ENCODE measurements around the gene INPP5A. TPM values are rescaled to one million over a fixed set of nuclear protein-coding genes. Genes with fewer than 3 reads are reported as not detected.

The INPP5A gene
- total and polyA plus RNA-seq, 5 donors from 2014 or later = 0.66 to 21.3 (median 1.0) TPM

- H3K9me3 Mint-ChIP-seq = peaks cover 0 to 2% (median 0%) of the 10 kb centered on the region in 7 donors
- DNase-seq (no peak), ATAC-seq (ENCODE audit: low read depth in 2 of 2) (no peak)
- Histone ChIP-seq H3K36me3 (ENCODE audit: control insufficient read depth, insufficient read depth, low read length) (no peaks in the 10 kb centered on the region), H3K4me3 (ENCODE audit: low read depth, low read length) (no peak overlapping the region), H3K4me1 (ENCODE audit: control insufficient read depth, insufficient read depth, low read length, poor library complexity, severe bottlenecking) (peaks cover 11% of the 10 kb centered on the region), H3K9me3 (ENCODE audit: control insufficient read depth in 2 of 2, low read length in 2 of 2) (no peaks in the 10 kb centered on the region), H3K27me3 (ENCODE audit: control insufficient read depth, insufficient read depth, low read length) (no peaks in the 10 kb centered on the region), H3K27ac (ENCODE audit: insufficient read depth, low read length, poor library complexity, severe bottlenecking) (no peak overlapping the region)
- H3K27me3 Mint-ChIP-seq = no peaks in the 10 kb centered on the region
- H3K4me1 Mint-ChIP-seq = peaks cover 13 to 50% (median 25%) of the 10 kb centered on the region in 4 donors
- H3K4me3 Mint-ChIP-seq = peak overlapping the region in 1 of 4 donors; percentile 19
- H3K36me3 Mint-ChIP-seq = no peaks in the 10 kb centered on the region
- no peak overlapping the region for H3K27ac Mint-ChIP-seq
Observed at GRCh38 chr10:132559538-132559937, 22.0 kb downstream of the INPP5A start.

GRCh38 chr10:132560241-132560731 lies 22.7 kb downstream of the INPP5A start:
- Histone ChIP-seq H3K27ac (ENCODE audit: insufficient read depth, low read length, poor library complexity, severe bottlenecking) (no peak overlapping the region), H3K27me3 (ENCODE audit: control insufficient read depth, insufficient read depth, low read length) (no peaks in the 10 kb centered on the region), H3K9me3 (ENCODE audit: control insufficient read depth in 2 of 2, low read length in 2 of 2) (no peaks in the 10 kb centered on the region), H3K4me3 (ENCODE audit: low read depth, low read length) (no peak overlapping the region), H3K36me3 (ENCODE audit: control insufficient read depth, insufficient read depth, low read length) (no peaks in the 10 kb centered on the region), H3K4me1 (ENCODE audit: control insufficient read depth, insufficient read depth, low read length, poor library complexity, severe bottlenecking) (peaks cover 7% of the 10 kb centered on the region)
- H3K4me1 Mint-ChIP-seq = peaks cover 13 to 54% (median 25%) of the 10 kb centered on the region in 4 donors
- H3K27ac Mint-ChIP-seq = no peak overlapping the region
- peak in 1 of 2 donors; percentile 17 for ATAC-seq (ENCODE audit: low read depth in 2 of 2)
- H3K9me3 Mint-ChIP-seq = peaks cover 0 to 2% (median 0%) of the 10 kb centered on the region in 7 donors
- peak overlapping the region in 1 of 4 donors; percentile 3 for H3K4me3 Mint-ChIP-seq
- H3K27me3 Mint-ChIP-seq = no peaks in the 10 kb centered on the region
- no peak for DNase-seq
- H3K36me3 Mint-ChIP-seq = no peaks in the 10 kb centered on the region

GRCh38 chr10:132562177-132562915 lies 24.8 kb downstream of the INPP5A start:
- DNase-seq (no peak), ATAC-seq (ENCODE audit: low read depth in 2 of 2) (no peak)
- peaks cover 5 to 61% (median 15%) of the 10 kb centered on the region in 4 donors for H3K4me1 Mint-ChIP-seq
- no peaks in the 10 kb centered on the region for H3K27me3 Mint-ChIP-seq
- Histone ChIP-seq H3K4me3 (ENCODE audit: low read depth, low read length) (no peak overlapping the region), H3K36me3 (ENCODE audit: control insufficient read depth, insufficient read depth, low read length) (no peaks in the 10 kb centered on the region), H3K9me3 (ENCODE audit: control insufficient read depth in 2 of 2, low read length in 2 of 2) (no peaks in the 10 kb centered on the region), H3K27ac (ENCODE audit: insufficient read depth, low read length, poor library complexity, severe bottlenecking) (no peak overlapping the region), H3K4me1 (ENCODE audit: control insufficient read depth, insufficient read depth, low read length, poor library complexity, severe bottlenecking) (no peaks in the 10 kb centered on the region), H3K27me3 (ENCODE audit: control insufficient read depth, insufficient read depth, low read length) (no peaks in the 10 kb centered on the region)
- H3K9me3 Mint-ChIP-seq = peaks cover 0 to 2% (median 0%) of the 10 kb centered on the region in 7 donors
- no peak overlapping the region for H3K27ac Mint-ChIP-seq
- no peaks in the 10 kb centered on the region for H3K36me3 Mint-ChIP-seq
- no peak overlapping the region for H3K4me3 Mint-ChIP-seq

GRCh38 chr10:132562916-132563456 lies 25.4 kb downstream of the INPP5A start:
- H3K27me3 Mint-ChIP-seq = no peaks in the 10 kb centered on the region
- H3K36me3 ChIP-seq (ENCODE audit: control insufficient read depth, insufficient read depth, low read length) = no peaks in the 10 kb centered on the region
- DNase-seq (no peak), ATAC-seq (ENCODE audit: low read depth in 2 of 2) (no peak)
- H3K9me3 Mint-ChIP-seq = peaks cover 0 to 2% (median 0%) of the 10 kb centered on the region in 7 donors
- no peak overlapping the region for H3K4me3 ChIP-seq (ENCODE audit: low read depth, low read length)
- H3K4me1 Mint-ChIP-seq = peaks cover 5 to 56% (median 14%) of the 10 kb centered on the region in 4 donors
- no peaks in the 10 kb centered on the region for H3K27me3 ChIP-seq (ENCODE audit: control insufficient read depth, insufficient read depth, low read length)
- H3K4me1 ChIP-seq (ENCODE audit: control insufficient read depth, insufficient read depth, low read length, poor library complexity, severe bottlenecking) = no peaks in the 10 kb centered on the region
- H3K27ac ChIP-seq (ENCODE audit: insufficient read depth, low read length, poor library complexity, severe bottlenecking) = no peak overlapping the region
- H3K4me3 Mint-ChIP-seq = no peak overlapping the region
- H3K9me3 ChIP-seq (ENCODE audit: control insufficient read depth in 2 of 2, low read length in 2 of 2) = no peaks in the 10 kb centered on the region
- peak overlapping the region in 1 of 3 donors; percentile 14 for H3K27ac Mint-ChIP-seq
- no peaks in the 10 kb centered on the region for H3K36me3 Mint-ChIP-seq

- Histone ChIP-seq H3K36me3 (ENCODE audit: control insufficient read depth, insufficient read depth, low read length) (no peaks in the 10 kb centered on the region), H3K27ac (ENCODE audit: insufficient read depth, low read length, poor library complexity, severe bottlenecking) (no peak overlapping the region), H3K4me3 (ENCODE audit: low read depth, low read length) (no peak overlapping the region), H3K9me3 (ENCODE audit: control insufficient read depth in 2 of 2, low read length in 2 of 2) (no peaks in the 10 kb centered on the region), H3K27me3 (ENCODE audit: control insufficient read depth, insufficient read depth, low read length) (no peaks in the 10 kb centered on the region), H3K4me1 (ENCODE audit: control insufficient read depth, insufficient read depth, low read length, poor library complexity, severe bottlenecking) (no peaks in the 10 kb centered on the region)
- Mint-ChIP-seq H3K27me3 (no peaks in the 10 kb centered on the region), H3K36me3 (no peaks in the 10 kb centered on the region), H3K27ac (peak overlapping the region in 1 of 3 donors; percentile 14), H3K4me1 (peaks cover 5 to 56% (median 14%) of the 10 kb centered on the region in 4 donors), H3K4me3 (no peak overlapping the region), H3K9me3 (peaks cover 0 to 2% (median 0%) of the 10 kb centered on the region in 7 donors)
- DNase-seq = no peak
- no peak for ATAC-seq (ENCODE audit: low read depth in 2 of 2)
Observed at GRCh38 chr10:132563485-132564248, 26.1 kb downstream of the INPP5A start.

- H3K9me3 ChIP-seq (ENCODE audit: control insufficient read depth in 2 of 2, low read length in 2 of 2) = no peaks in the 10 kb centered on the region
- H3K4me3 Mint-ChIP-seq = no peak overlapping the region
Observed at GRCh38 chr10:132564249-132564605, 26.6 kb downstream of the INPP5A start.

GRCh38 chr10:132564690-132565089 lies 27.1 kb downstream of the INPP5A start:
- Mint-ChIP-seq H3K27ac (no peak overlapping the region), H3K36me3 (no peaks in the 10 kb centered on the region), H3K27me3 (no peaks in the 10 kb centered on the region), H3K4me1 (peaks cover 5 to 46% (median 13%) of the 10 kb centered on the region in 4 donors), H3K4me3 (no peak overlapping the region), H3K9me3 (peaks cover 0 to 2% (median 0%) of the 10 kb centered on the region in 7 donors)
- Histone ChIP-seq H3K27me3 (ENCODE audit: control insufficient read depth, insufficient read depth, low read length) (no peaks in the 10 kb centered on the region), H3K9me3 (ENCODE audit: control insufficient read depth in 2 of 2, low read length in 2 of 2) (no peaks in the 10 kb centered on the region), H3K36me3 (ENCODE audit: control insufficient read depth, insufficient read depth, low read length) (no peaks in the 10 kb centered on the region), H3K4me1 (ENCODE audit: control insufficient read depth, insufficient read depth, low read length, poor library complexity, severe bottlenecking) (no peaks in the 10 kb centered on the region), H3K4me3 (ENCODE audit: low read depth, low read length) (no peak overlapping the region), H3K27ac (ENCODE audit: insufficient read depth, low read length, poor library complexity, severe bottlenecking) (no peak overlapping the region)
- no peak for ATAC-seq (ENCODE audit: low read depth in 2 of 2)
- DNase-seq = no peak

More at GRCh38 chr10:132564249-132564605, 26.6 kb downstream of the INPP5A start:
- no peaks in the 10 kb centered on the region for H3K4me1 ChIP-seq (ENCODE audit: control insufficient read depth, insufficient read depth, low read length, poor library complexity, severe bottlenecking)
- Mint-ChIP-seq H3K9me3 (peaks cover 0 to 2% (median 0%) of the 10 kb centered on the region in 7 donors), H3K27me3 (no peaks in the 10 kb centered on the region), H3K27ac (no peak overlapping the region), H3K36me3 (no peaks in the 10 kb centered on the region), H3K4me1 (peaks cover 5 to 51% (median 14%) of the 10 kb centered on the region in 4 donors)
- DNase-seq = no peak
- no peaks in the 10 kb centered on the region for H3K36me3 ChIP-seq (ENCODE audit: control insufficient read depth, insufficient read depth, low read length)
- no peak overlapping the region for H3K27ac ChIP-seq (ENCODE audit: insufficient read depth, low read length, poor library complexity, severe bottlenecking)
- no peak for ATAC-seq (ENCODE audit: low read depth in 2 of 2)
- no peaks in the 10 kb centered on the region for H3K27me3 ChIP-seq (ENCODE audit: control insufficient read depth, insufficient read depth, low read length)
- no peak overlapping the region for H3K4me3 ChIP-seq (ENCODE audit: low read depth, low read length)

All from CD4-positive, CD25-positive, alpha-beta regulatory T cell (primary cell).